Spleen (tissue), 7 donors: Measurements from ENCODE around the gene C17orf107.
"Not testable (repeated sequence)": the region's sequence is repeated elsewhere in the genome, so short reads cannot be mapped to it uniquely, and the experiment has no call there.

Experiments used
- POLR2A ChIP-seq, 3 donors: fragments of 450-650 bp; IDR thresholded peaks; one replicate each; pipeline ENCODE4 v1.5.1; 2017; ENCODE audit warnings: antibody characterized with exemption in 3 of 3, mild to moderate bottlenecking in 1 of 3
- POLR2AphosphoS5 ChIP-seq, 3 donors: sonication (generic); formaldehyde crosslinking; IDR thresholded peaks; one replicate each; pipeline ENCODE4 v1.5.1; 2017; ENCODE audit warnings: antibody characterized with exemption in 3 of 3
- TF ChIP-seq, protein P1 (sequence below), 11 experiments: fragments of 200-600 bp in 7 of 11; fragments of 450-650 bp in 4 of 11; sonication (generic) in 4 of 11; IDR thresholded peaks in 8 of 11; conservative IDR thresholded peaks in 3 of 11; 1 replicate in 7 of 11; 2 replicates in 4 of 11; pipeline versions ENCODE4 v1.4.0 to v1.8.0; 2016 to 2021; ENCODE audit warnings: antibody characterized with exemption in 11 of 11, inconsistent platforms in 4 of 11, mild to moderate bottlenecking in 1 of 11
- donor health status: DM: no; HTN: no; CAD: no; lungs with moderate emphysema.
- donor health status: DM: no; HTN: no; CAD: no.
- donor health status: DM: no; HTN: no; CAD: no.

DNA sequence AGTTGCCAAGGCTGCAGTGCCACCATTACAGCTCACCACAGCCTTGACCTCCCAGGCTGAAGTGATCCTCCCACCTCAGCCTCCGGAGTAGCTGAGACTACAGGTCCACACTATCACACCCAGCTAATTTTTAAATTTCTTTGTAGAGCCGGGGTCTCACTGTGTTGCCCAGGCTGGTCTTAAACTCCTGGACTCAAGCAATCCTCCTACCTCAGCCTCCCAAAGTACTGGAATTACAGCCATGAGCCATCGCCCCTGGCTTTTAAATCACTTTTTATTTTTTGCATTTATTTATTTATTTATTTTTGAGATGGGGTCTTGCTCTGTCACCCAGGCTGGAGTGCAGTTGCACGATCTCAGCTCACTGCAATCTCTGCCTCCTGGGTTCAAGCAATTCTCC is 15.2 kb downstream of the C17orf107 start:
- not testable (repeated sequence) for TF ChIP-seq POLR2A, POLR2AphosphoS5 (IDR thresholded peaks at IDR 0.05)
- TF ChIP-seq, protein P1, sequence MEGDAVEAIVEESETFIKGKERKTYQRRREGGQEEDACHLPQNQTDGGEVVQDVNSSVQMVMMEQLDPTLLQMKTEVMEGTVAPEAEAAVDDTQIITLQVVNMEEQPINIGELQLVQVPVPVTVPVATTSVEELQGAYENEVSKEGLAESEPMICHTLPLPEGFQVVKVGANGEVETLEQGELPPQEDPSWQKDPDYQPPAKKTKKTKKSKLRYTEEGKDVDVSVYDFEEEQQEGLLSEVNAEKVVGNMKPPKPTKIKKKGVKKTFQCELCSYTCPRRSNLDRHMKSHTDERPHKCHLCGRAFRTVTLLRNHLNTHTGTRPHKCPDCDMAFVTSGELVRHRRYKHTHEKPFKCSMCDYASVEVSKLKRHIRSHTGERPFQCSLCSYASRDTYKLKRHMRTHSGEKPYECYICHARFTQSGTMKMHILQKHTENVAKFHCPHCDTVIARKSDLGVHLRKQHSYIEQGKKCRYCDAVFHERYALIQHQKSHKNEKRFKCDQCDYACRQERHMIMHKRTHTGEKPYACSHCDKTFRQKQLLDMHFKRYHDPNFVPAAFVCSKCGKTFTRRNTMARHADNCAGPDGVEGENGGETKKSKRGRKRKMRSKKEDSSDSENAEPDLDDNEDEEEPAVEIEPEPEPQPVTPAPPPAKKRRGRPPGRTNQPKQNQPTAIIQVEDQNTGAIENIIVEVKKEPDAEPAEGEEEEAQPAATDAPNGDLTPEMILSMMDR (IDR thresholded peaks at IDR 0.05 in 8 of 11, conservative IDR thresholded peaks at IDR 0.05 in 3 of 11): not testable (repeated sequence)
